Cerebellar cortex (tissue), 1 donor: Measurements from ENCODE around the gene NUP93.
"Not testable (repeated sequence)": the region's sequence is repeated elsewhere in the genome, so short reads cannot be mapped to it uniquely, and the experiment has no call there.

Experiments used
- DNase-seq: peaks from one replicate; pipeline ENCODE4 v3.0.0-alpha.2; 2015; ENCODE audit warnings: low spot score

The NUP93 gene

DNA sequence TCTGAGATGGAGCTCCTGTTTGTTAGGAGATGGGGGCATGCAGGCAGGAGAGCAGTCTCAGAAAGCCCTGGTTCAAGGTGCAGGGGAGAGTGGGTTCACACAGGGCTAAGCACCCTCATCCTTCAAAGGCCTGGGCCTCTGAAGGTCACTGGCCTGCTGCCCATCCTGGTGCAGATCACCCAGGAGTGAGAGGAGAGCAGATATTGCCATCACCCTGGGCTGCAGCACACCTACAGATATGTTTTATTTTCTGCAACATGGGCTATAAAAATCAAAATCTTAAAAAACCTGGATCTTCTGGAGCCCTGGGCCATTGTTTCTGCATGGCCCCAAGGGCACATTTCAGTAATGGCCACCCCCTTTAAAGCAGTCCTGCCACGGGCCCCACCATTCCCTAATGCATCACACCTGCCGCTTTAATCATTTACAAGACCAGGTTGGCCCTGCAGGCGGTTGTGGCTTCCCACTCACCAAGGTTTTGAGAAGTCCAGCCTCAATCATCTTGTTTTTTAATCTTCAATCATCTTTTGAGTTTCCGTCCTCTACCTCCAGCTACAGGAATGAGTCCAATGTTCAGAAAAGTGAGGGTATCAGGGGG is 20.4 kb upstream of the NUP93 start:
- DNase-seq, result no peak

DNA sequence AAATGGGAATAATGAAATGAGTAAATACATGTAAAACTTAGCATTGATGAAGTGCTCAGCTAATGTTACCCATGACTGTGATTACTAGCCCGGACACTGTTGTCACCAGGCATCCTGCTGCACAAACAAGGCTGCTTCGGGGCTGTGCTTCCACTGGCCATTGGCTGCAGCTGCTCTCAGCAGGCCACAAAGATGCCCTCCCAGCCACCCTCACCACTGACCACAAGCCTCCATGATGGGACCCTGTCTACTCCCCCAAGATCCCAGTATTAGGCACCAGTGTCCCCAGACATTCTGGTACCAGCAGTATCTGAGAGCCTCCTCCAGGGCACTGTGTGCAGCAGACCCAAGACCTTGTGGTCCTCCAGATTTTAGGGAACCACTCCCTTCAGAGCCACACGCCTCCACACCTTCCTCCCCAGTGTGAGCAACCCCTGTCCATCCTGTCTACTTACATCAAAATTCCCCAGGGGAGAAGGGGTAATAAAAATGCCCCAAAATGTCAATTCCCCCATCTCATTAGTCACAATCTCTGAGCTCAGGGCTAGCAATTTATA is 19.7 kb upstream of the NUP93 start:
- no peak for DNase-seq

DNA sequence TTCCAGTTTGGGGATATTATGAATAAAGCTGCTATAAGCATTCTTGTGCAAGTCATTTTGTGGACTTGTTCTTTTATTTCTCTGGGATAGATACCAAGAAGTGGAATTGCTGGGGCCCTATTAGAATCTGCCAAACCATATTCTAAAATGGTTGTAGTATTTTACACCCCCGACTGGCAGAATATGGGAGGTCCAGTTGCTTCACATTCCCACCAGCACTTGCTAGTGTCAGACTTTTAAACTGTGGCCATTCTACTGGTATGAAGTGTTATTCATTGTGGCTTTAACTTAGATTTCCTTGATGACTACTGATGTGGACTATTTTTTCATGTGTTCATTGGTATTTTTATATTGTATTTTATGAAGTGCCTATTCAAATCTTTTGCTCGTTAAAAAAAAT is 18.1 kb upstream of the NUP93 start:
- no peak for DNase-seq

DNA sequence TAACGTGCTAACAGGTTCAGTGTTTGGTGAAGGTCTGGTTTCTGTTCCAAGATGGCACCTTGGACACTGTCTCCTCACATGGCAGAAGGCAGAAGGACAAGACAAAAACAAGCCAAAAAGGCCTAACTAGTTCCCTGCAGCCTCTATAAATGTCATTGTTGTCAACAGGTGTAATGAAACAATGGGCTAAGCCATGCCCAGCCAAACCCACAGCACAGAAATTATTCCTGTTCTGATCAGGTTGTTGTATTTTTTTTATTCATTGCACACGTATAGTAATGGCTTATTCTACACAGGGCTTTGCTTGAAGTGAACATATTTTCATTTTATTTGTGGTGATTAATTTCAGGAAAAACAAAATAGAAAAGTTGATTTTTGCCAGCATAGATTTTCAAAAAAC is 16.1 kb upstream of the NUP93 start:
- no peak for DNase-seq

DNA sequence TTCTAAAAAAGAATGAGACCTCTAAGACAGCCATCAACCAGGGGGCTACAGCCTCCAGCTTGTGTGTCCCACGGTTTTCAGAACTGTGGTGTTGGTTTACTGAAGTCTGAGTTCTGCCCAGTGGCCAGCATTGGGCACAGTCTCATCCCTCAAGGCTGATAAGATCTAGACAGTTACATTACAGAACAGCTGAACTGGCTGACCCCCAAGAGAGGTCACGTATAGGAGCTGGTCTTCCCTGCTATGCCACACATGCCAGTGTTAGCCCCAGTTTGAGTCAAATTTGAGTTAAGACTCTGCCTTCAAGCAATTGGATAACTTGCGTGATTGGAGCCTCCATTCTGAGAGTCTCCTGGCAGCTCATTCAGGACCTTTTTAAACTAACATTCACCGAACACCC is 14.8 kb upstream of the NUP93 start:
- DNase-seq, result no peak

DNA sequence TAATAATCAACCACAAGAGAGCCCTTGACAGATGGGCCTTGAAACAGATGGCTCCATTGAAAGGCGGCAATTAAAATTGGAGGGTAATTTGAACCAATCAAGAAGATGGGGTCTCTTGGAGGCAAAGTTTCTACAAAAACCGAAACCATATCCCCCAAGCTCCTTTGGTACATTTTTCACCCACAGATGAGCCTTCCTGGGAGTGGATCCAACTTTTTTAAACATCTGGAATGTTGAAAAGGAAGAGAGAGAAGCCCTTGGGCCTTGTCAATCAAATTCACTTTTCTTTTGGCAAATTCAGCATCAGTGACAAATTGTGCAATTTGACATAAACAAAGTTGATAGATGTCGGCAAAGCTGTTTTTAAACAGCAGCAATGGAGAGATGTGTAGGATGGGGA is 13.2 kb upstream of the NUP93 start:
- no peak for DNase-seq

DNA sequence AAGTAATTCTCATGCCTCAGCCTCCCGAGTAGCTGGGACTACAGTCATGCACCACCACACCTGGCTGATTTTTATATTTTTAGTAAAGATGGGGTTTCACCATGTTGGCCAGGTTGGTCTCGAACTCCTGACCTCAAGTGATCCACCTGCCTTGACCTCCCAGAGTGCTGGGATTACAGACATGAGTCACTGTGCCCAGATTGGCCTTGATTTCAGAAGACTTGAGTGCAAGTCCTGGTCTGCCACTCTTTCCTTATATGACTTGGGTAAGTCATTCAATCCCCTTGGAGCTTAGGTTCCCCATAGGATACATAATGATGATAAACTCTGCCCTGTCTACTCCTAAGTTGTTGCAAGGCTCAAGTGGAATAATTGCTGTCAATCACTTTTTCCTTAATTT is 12.4 kb upstream of the NUP93 start:
- not testable (repeated sequence) for DNase-seq

DNA sequence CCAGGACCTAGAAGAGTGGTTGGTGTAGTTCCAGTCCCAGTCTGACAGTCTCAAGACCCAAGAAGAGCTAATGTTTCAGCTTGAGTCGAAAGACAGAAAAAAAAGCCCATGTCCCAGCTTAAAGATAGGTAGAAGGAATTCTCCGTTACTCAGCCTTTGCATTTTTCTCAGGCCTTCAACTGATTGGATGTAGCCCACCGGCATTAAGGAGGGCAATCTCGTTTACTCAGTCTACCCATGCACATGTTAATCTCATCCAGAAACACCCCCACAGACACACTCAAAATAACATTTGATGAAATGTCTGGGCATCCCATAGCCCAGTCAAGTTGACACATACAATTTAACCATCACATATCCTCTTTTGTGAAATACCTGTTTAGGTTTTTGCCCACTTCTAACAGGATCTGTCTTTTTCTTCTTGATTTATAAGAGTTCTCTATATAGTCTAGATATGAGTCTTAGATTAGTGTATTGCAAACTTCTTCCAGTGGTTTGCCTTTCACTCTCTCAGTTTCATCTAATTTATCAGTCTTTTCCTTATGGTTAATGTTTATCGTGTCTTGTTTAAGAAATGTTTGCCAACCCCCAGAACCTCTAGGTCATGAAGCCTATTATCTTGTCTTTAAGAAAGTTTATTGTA is 7.6 kb upstream of the NUP93 start:
- no peak for DNase-seq

DNA sequence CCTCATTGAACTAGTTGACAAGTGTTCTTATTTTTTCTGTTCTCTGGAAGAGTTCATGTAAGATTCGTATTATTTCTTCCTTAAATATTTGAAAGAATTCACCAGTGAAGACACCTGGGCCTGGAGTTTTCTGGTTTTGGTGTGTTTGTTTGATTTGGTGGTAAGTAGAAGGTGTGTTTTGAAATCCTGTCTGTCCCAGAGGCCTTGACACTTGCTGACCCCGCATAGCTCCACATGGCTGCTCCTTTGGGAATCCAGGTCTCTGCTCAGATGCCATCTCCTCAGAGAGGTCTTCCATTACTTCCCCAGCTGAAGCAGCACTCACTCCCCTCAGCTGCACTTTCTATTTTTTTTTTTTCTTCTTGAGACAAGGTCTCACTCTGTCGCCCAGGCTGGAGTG is 5.7 kb upstream of the NUP93 start:
- DNase-seq, result no peak

DNA sequence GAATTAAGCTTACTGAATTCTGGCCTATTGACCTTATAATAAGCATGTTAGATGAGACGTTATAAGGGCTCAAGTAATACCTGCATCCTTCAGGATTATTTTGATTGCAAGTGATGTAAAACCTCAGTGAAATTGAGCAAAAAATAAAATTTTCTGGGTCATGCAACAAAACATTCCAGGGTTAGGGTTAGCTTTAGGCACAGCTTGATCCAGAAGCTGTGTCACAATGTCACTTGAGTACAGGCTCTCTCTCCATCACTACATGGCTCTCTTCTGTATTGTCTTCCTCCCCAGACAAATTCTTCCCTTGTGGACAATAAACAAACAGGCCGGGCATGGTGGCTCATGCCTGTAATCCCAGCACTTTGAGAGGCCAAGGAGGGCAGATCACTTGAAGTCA is 3.6 kb upstream of the NUP93 start:
- no peak for DNase-seq

DNA sequence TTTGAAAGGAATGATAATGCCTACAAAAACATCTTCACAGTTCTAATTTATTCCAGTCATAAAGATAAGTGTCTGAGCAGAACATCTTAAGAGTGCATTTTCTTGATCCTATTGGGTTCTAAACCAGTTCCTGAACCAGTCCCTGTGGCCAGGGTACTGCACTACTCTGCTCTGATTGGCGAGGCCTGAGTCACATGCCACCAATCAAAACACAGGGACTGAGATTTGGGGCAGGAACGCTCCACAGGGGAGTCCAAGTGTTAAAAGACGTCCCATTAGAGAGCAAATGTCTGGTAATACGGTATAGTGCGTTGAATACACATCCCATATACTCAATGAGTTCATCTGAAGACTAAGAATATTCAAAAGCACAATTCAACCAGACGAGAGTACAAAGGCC is 3.0 kb upstream of the NUP93 start:
- DNase-seq, result no peak

DNA sequence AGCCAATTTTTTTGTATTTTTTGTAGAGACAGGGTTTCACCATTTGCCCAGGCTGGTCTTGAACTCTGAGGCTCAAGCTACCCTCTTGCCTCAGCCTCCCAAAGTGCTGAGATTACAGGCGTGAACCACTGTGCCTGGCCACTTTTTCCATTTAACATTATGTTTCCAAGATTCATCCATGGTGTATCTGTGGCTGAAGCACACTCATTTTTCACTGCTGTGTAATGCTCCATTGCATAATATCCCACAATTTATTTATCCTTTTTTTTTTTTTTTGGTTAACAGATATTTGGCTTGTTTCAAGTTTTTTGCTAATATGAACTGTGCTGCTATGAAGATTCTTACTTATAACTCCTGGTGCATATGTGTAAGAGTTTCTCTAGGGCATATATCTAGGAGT is 1.9 kb upstream of the NUP93 start:
- no peak for DNase-seq

DNA sequence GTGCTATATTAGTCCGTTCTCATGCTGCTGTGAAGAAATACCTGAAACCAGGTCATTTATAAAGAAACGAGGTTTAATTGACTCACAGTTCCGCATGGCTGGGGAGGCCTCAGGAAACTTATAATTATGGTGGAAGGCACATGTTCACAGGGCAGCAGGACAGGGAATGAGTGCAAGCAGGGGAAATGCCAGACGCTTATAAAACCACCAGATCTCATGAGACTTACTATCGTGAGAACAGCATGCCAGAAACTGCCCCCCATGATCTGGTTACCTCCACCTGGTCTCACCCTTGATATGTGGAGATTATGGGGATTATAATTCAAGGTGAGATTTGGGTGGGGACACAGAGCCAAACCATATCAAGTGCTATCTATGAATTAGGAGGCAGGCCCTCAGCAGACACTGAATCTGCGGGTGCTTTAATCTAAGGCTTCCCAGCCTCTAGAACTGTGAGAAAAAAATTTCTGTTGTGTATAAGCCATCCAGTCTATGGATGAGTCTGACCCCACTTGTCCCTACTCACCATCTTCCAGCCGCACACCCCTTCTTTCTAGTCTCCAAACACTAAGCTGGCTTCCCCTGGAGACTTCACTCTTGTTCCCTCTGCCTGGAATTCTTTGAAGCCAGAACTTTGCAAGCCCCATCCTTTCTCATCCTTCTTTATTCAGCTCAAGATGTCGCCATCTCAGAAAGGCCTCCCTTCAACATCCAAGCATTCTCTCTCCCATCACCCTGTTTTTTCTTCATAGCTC is 772 bp upstream of the NUP93 start:
- DNase-seq, result no peak

DNA sequence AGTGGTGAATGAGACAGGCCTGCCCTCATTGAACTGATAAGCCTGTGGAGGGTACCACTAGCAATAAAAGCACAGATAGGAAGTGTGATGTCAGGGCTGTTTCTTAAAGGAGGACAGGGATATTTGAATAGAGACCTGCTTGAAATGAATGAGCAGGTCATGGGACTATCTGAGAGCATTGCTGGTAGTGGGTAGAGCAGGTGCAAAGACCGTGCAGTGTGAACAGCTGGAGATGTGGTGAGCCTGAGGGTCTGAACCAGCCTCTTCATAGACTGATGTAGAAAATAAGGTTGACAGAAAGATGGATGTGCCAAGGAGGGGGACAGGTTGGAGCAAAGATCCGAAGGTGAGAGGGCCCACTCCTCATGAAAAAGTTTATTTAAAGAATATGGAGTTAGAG is 2.4 kb downstream of the NUP93 start:
- DNase-seq, result no peak

DNA sequence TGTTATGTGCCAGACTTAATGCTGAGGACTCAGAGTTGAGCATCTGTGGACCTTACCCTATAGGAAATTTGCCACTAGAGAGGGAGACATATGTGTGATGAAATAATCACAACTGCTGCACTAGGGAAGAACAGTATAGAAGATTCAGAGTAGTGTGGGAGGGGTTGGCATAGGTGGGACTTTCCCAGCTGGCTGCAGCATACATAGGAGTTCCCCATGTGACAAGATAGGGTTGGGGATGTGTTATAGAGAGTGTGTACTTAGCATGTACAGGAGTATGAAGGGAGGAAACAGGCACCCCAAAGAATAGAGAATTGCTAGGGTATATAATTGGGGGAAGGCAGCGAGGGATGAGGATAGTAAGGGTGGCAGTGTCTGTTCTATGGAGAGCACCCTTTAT is 2.9 kb downstream of the NUP93 start:
- DNase-seq, result no peak

DNA sequence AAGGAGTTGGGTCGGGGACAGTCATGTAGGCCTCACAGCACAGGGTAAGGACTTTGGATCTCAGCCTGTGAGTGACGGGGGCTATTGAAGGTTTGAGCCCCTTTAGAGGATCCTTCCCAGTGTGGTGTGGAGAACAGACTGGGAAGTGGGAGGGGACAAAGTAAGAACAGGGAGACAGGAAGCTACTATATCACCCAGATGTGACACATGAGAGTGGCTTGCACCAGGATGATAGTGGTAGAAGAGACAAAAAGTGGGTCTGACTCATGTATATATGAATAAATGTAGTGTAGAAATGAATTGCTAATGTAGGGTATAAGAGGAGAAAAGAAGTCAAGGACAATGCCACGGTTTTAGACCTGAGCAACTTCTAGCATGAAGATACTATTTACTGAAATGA is 4.5 kb downstream of the NUP93 start:
- DNase-seq, result no peak

DNA sequence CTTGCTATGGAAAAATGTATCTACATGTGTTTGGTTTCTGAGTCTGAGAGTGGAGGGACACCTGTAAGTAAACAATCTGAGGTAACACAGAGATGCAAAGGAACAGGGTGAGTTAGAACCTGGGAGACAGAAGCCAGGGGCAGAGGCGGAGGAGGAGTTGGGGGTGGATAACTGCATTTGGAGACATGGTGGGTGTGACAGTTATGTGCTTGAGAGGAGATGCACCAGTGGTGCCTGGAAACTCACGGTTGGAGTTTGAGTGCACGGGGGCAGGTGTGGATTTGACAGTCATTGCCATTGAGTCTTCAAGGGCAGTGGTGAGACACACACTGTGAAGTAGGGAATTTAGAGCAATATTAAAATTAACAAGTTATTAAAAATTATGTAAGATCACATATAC is 6.5 kb downstream of the NUP93 start:
- DNase-seq, result no peak

DNA sequence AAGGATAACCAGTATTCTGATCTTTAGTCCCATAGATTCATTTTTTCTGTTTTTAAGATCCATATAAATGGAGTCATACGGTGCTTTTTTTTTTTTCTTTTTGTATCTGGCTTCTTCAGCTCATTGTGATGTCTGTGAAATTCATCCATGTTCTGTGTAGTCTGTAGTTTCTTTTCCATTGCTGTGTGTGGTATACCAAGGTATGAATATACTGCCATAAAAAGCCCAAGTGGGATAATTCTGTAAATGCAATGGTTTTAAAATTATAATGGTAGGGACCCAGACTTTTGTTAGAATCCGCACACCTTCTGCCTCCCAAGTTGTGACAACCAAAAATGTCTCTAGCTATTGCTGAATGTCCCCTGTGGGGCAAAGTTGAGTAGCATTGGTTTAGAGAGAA is 7.6 kb downstream of the NUP93 start:
- no peak for DNase-seq

DNA sequence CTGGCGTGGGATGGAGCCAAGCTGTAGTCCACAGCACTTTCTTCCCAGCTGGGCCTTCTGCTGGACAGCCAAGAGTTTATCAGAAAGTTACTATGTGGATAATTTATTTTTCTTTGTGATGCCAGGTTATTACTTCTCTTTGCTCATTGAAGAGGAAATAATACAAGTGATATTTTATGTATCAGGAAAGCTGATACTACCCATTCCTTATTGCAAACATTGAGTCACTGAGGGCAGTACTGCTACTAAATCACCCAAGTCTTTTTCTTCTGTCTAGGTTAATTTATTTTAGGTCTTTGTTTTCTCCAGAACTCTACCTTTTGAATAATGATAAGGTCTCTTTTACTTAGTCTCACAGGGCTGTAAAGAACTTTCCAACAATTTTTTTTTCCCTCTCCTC is 8.3 kb downstream of the NUP93 start:
- DNase-seq, result no peak

DNA sequence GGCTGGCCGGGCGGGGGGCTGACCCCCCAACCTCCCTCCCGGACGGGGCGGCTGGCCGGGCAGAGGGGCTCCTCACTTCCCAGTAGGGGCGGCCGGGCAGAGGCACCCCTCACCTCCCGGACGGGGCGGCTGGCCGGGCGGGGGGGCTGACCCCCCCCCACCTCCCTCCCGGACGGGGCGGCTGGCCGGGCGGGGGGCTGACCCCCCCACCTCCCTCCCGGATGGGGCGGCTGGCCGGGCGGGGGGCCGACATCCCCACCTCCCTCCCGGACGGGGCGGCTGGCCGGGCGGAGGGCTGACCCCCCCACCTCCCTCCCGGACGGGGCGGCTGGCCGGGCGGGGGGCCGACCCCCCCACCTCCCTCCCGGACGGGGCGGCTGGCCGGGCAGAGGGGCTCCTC is 9.4 kb downstream of the NUP93 start:
- not testable (repeated sequence) for DNase-seq

DNA sequence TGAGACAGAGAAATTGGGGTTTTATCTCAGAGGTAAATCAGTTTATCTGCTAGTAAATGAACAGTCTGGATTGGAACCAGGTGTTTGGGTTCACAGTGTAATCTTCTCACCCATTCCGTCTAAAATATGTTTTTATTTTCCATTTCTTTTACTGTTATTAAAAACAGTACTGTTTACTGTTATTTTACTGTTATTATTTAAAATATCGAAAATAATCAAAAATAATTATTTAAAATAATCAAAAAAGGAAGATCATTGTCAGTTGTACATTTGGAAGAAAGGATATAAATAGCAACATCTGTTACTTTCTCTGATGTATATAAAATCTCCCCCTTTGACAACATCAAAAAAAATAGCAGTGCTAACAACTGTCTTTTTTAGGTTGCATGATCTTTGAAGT is 11.5 kb downstream of the NUP93 start:
- no peak for DNase-seq

DNA sequence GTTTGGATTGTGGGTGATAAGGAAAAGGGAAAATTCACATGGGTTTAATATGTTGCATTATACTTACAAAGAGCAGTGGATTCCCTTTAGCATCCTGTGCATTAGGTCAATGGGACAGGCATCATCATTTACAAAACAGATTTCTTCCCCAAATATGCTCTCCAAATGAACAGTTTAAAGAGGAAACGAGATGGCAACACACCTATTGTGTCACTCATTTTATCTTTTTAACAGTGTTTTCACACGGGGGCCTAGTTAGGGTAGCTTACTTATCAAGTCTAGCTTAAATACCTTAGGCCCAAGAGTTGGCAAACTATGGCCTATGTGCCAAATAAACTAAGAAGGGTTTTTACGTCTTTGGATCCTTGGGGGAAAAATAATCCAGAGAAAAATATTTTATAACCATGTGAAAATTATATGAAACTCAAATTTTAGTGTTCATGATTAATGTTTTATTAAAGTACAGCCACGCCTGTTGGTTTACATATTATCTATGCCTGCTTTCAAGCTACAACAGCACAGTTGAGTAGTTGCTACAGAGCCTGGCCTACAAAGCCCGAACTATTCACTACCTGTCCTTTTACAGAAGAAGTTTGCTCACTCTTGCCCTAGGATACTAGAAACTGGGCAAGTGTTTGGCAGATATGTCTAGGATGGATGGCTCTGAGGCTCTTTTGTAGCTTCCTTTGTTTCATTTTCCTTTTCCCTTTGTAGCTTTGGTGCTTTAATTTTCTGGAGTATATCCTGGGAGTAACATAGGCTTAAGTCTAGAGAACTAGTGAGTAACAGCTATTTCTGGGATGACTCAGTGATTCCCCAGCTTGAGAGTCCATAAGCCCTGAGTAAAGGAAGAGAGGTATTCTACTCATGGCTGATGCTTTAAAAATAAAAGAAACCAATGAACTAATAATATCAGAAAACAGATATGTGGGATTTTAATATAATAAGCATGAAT is 12.4 kb downstream of the NUP93 start:
- DNase-seq, result no peak
